Endothelial cell of umbilical vein (primary cell): ENCODE results near the gene C5orf24. TPM values are rescaled to one million over a fixed set of nuclear protein-coding genes. Genes with fewer than 3 reads are reported as not detected.
"Not testable (repeated sequence)": the region's sequence is repeated elsewhere in the genome, so short reads cannot be mapped to it uniquely, and the experiment has no call there.

Source experiments
- BruUV-seq: library from RNA; stranded (reverse); fragments of 400-500 nt; replicated peaks from 2 replicates; lab custom pipeline; 2021; lab: Mats Ljungman, UMichigan
- CTCF ChIA-PET: fragments of 300-600, 350-600 bp; sonication (Branson Sonifier 250); formaldehyde crosslinking; loops from one replicate; lab custom pipeline; 2021; ENCODE audit warnings: antibody characterized with exemption, inconsistent platforms; lab: Charles Lee
- POLR2A ChIA-PET: fragments of 300-600, 350-600 bp; sonication (Branson Sonifier 250); formaldehyde crosslinking; loops from one replicate; lab custom pipeline; 2021; ENCODE audit warnings: antibody characterized with exemption, inconsistent platforms; lab: Charles Lee
- DNase-seq: peaks from one replicate; pipeline ENCODE4 v3.0.0-alpha.2; 2011; ENCODE audit warnings: low read depth, low spot score
- FAIRE-seq: peaks from 2 replicates; lab custom pipeline; 2011; peaks lifted over from hg19 to GRCh38; lab: Jason Lieb, UNC
- H2AFZ ChIP-seq: 2 replicates; pipeline ENCODE4 v1.6.0; 2012; ENCODE audit warnings: low read depth, low read length, control low read depth, inconsistent platforms
- H3K27ac ChIP-seq: 2 replicates; pipeline ENCODE4 v1.5.1; 2011; ENCODE audit warnings: low read depth, mild to moderate bottlenecking, control low read depth, low read length, moderate library complexity; ENCODE audit not compliant: insufficient read depth
- H3K27me3 ChIP-seq, 2 experiments: 2 replicates each; pipeline versions ENCODE4 v1.6.0 to v1.6.1; 2011; ENCODE audit warnings: low read length in 2 of 2, mixed read lengths in 1 of 2; ENCODE audit not compliant: control insufficient read depth in 2 of 2, insufficient read depth in 2 of 2
- H3K36me3 ChIP-seq, 2 experiments: 2 replicates in 1 of 2; 3 replicates in 1 of 2; pipeline ENCODE4 v1.5.1; 2011; ENCODE audit warnings: low read length in 2 of 2, mild to moderate bottlenecking in 1 of 2, moderate library complexity in 1 of 2; ENCODE audit not compliant: control insufficient read depth in 2 of 2, insufficient read depth in 2 of 2; ENCODE audit errors: extremely low read depth in 1 of 2
- H3K4me1 ChIP-seq: 3 replicates; pipeline ENCODE4 v1.5.1; 2011; ENCODE audit warnings: mild to moderate bottlenecking, low read length; ENCODE audit not compliant: control insufficient read depth, insufficient read depth; ENCODE audit errors: extremely low read depth
- H3K4me2 ChIP-seq: 2 replicates; pipeline ENCODE4 v1.6.1; 2011; ENCODE audit warnings: low read length, control low read depth, mixed read lengths; ENCODE audit not compliant: insufficient read depth
- H3K4me3 ChIP-seq, 3 experiments: fragments of 200-600 bp in 1 of 3; sonication (generic), shearing (Covaris generic) in 1 of 3; replicated peaks in 1 of 3; 2 replicates each; pipeline ENCODE4 v1.5.1; 2011 to 2016; ENCODE audit warnings: control low read depth in 3 of 3, low read length in 3 of 3, mild to moderate bottlenecking in 2 of 3, inconsistent platforms in 1 of 3, low read depth in 1 of 3, moderate library complexity in 1 of 3; ENCODE audit not compliant: insufficient read depth in 1 of 3
- H3K79me2 ChIP-seq: 2 replicates; pipeline ENCODE4 v1.6.0; 2012; ENCODE audit warnings: low read length, inconsistent platforms; ENCODE audit not compliant: control insufficient read depth, insufficient read depth
- H3K9ac ChIP-seq: replicated peaks from 2 replicates; pipeline ENCODE3; 2011; ENCODE audit warnings: low read length, control low read depth; ENCODE audit not compliant: insufficient read depth; ENCODE audit errors: extremely low read depth
- H3K9me1 ChIP-seq: replicated peaks from 3 replicates; pipeline ENCODE4 v1.6.0; 2011; ENCODE audit warnings: mild to moderate bottlenecking, low read length; ENCODE audit not compliant: control insufficient read depth, insufficient read depth; ENCODE audit errors: extremely low read depth
- H3K9me3 ChIP-seq: replicated peaks from 2 replicates; pipeline ENCODE4 v1.5.1; 2012; ENCODE audit warnings: low read length, inconsistent platforms; ENCODE audit not compliant: control insufficient read depth, insufficient read depth
- H4K20me1 ChIP-seq: replicated peaks from 2 replicates; pipeline ENCODE3; 2011; ENCODE audit warnings: mild to moderate bottlenecking, low read length; ENCODE audit not compliant: control insufficient read depth, insufficient read depth; ENCODE audit errors: extremely low read depth
- EZH2 ChIP-seq: IDR thresholded peaks from 2 replicates; pipeline ENCODE4 v1.6.1; 2012; ENCODE audit warnings: borderline replicate concordance, low read depth, mild to moderate bottlenecking, moderate library complexity, low read length, inconsistent platforms; ENCODE audit not compliant: severe bottlenecking
- FOS ChIP-seq: IDR thresholded peaks from 2 replicates; pipeline ENCODE4 v1.6.1; 2011; ENCODE audit warnings: mild to moderate bottlenecking, low read length, moderate library complexity, borderline replicate concordance; ENCODE audit not compliant: insufficient read depth
- GATA2 ChIP-seq: IDR thresholded peaks from 2 replicates; pipeline ENCODE4 v1.7.0; 2011; ENCODE audit warnings: low read depth, mild to moderate bottlenecking, moderate library complexity, mixed read lengths, low read length; ENCODE audit not compliant: insufficient read length, insufficient read depth
- JUN ChIP-seq: IDR thresholded peaks from 2 replicates; pipeline ENCODE4 v1.6.1; 2011; ENCODE audit warnings: borderline replicate concordance, low read depth; ENCODE audit not compliant: insufficient read length, insufficient read depth
- MYC ChIP-seq: IDR thresholded peaks from one replicate; pipeline ENCODE4 v1.6.1; 2011; ENCODE audit warnings: mild to moderate bottlenecking, low read depth, low read length
- POLR2A ChIP-seq: IDR thresholded peaks from 2 replicates; pipeline ENCODE4 v1.6.1; 2012; ENCODE audit warnings: low read depth, mild to moderate bottlenecking, control low read depth, low read length
- POLR2AphosphoS5 ChIP-seq: IDR thresholded peaks from 2 replicates; pipeline ENCODE4 v1.6.1; 2012; ENCODE audit warnings: low read depth, mild to moderate bottlenecking, control low read depth, low read length, moderate library complexity; ENCODE audit not compliant: insufficient read depth
- dilution Hi-C: fragments of 300-500 bp; cut with MboI; formaldehyde crosslinking; loops from one replicate; pipeline ENCODE4 v1.15.0; 2019; ENCODE audit warnings: low sequenced_read_pairs; ENCODE audit not compliant: extremely low pct_ligation_motif_present
- intact Hi-C: fragments of 100-400 bp; cut with micrococcal nuclease; formaldehyde crosslinking; loops from one replicate; pipeline ENCODE4 v1.10.0; 2022
- polyA plus RNA-seq, 4 experiments: library from polyadenylated mRNA; depleted of rRNA in 3 of 4; stranded (reverse) in 3 of 4; unstranded in 1 of 4; fragments of >200 nt; gene quantifications; 2 replicates each; pipeline versions ENCODE4 v1.2.1 to v1.2.3, GENCODE V29; 2011 to 2012; ENCODE audit warnings: missing spikeins in 1 of 4
- total RNA-seq: library from RNA; stranded (reverse); gene quantifications from 2 replicates; pipeline ENCODE4 v1.2.3, GENCODE V29; 2021
- TF ChIP-seq, protein P1 (sequence below): IDR thresholded peaks from 2 replicates; pipeline ENCODE4 v1.6.1; 2011; ENCODE audit not compliant: insufficient read depth, insufficient read length
- TF ChIP-seq, protein P2 (sequence below), 2 donors: IDR thresholded peaks; 1 replicate in 1 of 2; 2 replicates in 1 of 2; pipeline ENCODE4 v1.5.1; 2011; ENCODE audit warnings: low read length in 2 of 2, mild to moderate bottlenecking in 2 of 2, moderate library complexity in 2 of 2, control low read depth in 1 of 2, inconsistent platforms in 1 of 2, low read depth in 1 of 2; ENCODE audit not compliant: insufficient read depth in 1 of 2; ENCODE audit errors: extremely low read depth in 1 of 2

Gene C5orf24
- total and polyA plus RNA-seq, 2 donors (not counting 3 experiments of a cell fraction or from before 2014, with no cell fraction given), result 21.7 to 56.2 TPM

DNA sequence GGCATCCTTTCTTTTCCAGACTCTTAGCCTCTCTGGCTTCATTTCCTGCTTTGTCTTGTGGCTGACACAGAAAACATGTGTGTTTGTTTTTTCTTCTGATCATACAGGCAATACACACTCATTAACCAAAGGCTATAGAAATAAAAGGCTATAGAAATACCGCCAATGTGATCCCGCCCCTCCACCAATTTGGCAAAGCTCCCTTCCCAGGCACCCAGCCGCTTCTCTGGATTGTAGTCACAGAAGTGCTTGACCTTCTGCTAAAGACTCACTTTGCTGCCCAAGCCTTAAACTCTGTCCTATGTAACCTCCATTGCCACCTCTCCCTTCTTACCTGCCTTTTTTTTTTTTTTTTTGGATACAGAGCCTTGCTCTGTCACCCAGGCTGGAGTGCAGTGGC lies 33.7 kb downstream of the C5orf24 start:
- dilution Hi-C loops (no loop called here), intact Hi-C loops (no loop called here)
- Histone ChIP-seq H3K79me2 (peaks cover 23% of the 10 kb centered on the region), H2AFZ (no peak overlapping the region), H3K9ac (no peak overlapping the region), H3K4me2 (no peak overlapping the region), H3K4me1 (peaks cover 3% of the 10 kb centered on the region), H3K9me1 (no peaks in the 10 kb centered on the region), H4K20me1 (no peaks in the 10 kb centered on the region), H3K27me3 (no peaks in the 10 kb centered on the region), H3K4me3 (no peak overlapping the region), H3K36me3 (peaks cover 0 to 4% of the 10 kb centered on the region in 2 experiments), H3K9me3 (no peaks in the 10 kb centered on the region), H3K27ac (no peak overlapping the region)
- CTCF ChIA-PET, result interaction anchor here (0.7 kb wide), 1 partner anchor 447 kb away, joined by 3 read pairs; no protein-coding TSS in a partner anchor
- TF ChIP-seq MYC (no peak), POLR2A (no peak), POLR2AphosphoS5 (no peak), FOS (no peak), EZH2 (no peak), GATA2 (no peak), JUN (no peak)
- TF ChIP-seq, protein P1, sequence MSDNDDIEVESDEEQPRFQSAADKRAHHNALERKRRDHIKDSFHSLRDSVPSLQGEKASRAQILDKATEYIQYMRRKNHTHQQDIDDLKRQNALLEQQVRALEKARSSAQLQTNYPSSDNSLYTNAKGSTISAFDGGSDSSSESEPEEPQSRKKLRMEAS, result no peak
- TF ChIP-seq, protein P2, sequence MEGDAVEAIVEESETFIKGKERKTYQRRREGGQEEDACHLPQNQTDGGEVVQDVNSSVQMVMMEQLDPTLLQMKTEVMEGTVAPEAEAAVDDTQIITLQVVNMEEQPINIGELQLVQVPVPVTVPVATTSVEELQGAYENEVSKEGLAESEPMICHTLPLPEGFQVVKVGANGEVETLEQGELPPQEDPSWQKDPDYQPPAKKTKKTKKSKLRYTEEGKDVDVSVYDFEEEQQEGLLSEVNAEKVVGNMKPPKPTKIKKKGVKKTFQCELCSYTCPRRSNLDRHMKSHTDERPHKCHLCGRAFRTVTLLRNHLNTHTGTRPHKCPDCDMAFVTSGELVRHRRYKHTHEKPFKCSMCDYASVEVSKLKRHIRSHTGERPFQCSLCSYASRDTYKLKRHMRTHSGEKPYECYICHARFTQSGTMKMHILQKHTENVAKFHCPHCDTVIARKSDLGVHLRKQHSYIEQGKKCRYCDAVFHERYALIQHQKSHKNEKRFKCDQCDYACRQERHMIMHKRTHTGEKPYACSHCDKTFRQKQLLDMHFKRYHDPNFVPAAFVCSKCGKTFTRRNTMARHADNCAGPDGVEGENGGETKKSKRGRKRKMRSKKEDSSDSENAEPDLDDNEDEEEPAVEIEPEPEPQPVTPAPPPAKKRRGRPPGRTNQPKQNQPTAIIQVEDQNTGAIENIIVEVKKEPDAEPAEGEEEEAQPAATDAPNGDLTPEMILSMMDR (IDR thresholded peaks at IDR 0.05; ENCODE audit: extremely low read depth in 1 of 2, insufficient read depth in 1 of 2, low read depth in 1 of 2, low read length in 2 of 2), result no peak
- FAIRE-seq (no peak), DNase-seq (no peak)
- POLR2A ChIA-PET, result no interaction called here
- no TSS peak for BruUV-seq

DNA sequence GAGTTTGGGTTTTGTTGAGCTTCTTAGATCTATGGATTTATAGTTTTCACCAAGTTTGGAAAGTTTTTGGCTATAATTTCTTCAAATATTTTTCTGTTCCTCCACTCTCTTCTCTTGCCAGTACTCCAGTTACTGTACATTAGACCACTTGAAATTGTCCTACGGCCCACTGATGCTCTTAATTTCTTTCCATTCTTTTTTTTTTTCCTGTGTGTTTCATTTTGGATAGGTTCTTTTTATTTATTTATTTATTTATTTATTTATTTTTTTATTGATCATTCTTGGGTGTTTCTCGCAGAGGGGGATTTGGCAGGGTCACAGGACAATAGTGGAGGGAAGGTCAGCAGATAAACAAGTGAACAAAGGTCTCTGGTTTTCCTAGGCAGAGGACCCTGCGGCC lies 35.2 kb downstream of the C5orf24 start:
- H3K9me3 ChIP-seq, H3K9ac ChIP-seq, BruUV-seq, dilution Hi-C loops, DNase-seq, H3K36me3 ChIP-seq, H3K27me3 ChIP-seq, H3K9me1 ChIP-seq, H3K27ac ChIP-seq, FAIRE-seq, intact Hi-C loops, H3K4me1 ChIP-seq, H2AFZ ChIP-seq, H3K4me2 ChIP-seq, POLR2A ChIA-PET, H4K20me1 ChIP-seq, CTCF ChIA-PET, H3K4me3 ChIP-seq: not testable (repeated sequence)
- H3K79me2 ChIP-seq, result peaks cover 21% of the 10 kb centered on the region

DNA sequence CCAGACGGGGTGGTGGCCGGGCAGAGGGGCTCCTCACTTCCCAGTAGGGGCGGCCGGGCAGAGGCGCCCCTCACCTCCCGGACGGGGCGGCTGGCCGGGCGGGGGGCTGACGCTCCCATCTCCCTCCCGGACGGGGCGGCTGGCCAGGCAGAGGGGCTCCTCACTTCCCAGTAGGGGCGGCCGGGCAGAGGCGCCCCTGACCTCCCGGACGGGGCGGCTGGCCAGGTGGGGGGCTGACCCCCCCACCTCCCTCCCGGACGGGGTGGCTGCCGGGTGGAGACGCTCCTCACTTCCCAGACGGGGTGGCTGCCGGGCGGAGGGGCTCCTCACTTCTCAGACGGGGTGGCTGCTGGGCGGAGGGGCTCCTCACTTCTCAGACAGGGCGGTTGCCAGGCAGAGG lies 35.9 kb downstream of the C5orf24 start:
- H3K4me3 ChIP-seq, H3K4me1 ChIP-seq, intact Hi-C loops, H4K20me1 ChIP-seq, H2AFZ ChIP-seq, H3K4me2 ChIP-seq, FAIRE-seq, H3K9me1 ChIP-seq, H3K27me3 ChIP-seq, CTCF ChIA-PET, BruUV-seq, dilution Hi-C loops, H3K36me3 ChIP-seq, H3K27ac ChIP-seq, POLR2A ChIA-PET, H3K9me3 ChIP-seq, DNase-seq, H3K9ac ChIP-seq: not testable (repeated sequence)
- peaks cover 18% of the 10 kb centered on the region for H3K79me2 ChIP-seq
